ENCODE results near the gene USB1. TPM values are rescaled to one million over a fixed set of nuclear protein-coding genes. Genes with fewer than 3 reads are reported as not detected.

The USB1 gene
- total RNA-seq, 1 donor from 2014 or later, result 79.5 TPM

- no peaks in the 10 kb centered on the region for H3K9me3 Mint-ChIP-seq (ENCODE audit: unreplicated experiment)
- peaks cover 31% of the 10 kb centered on the region for H3K27me3 Mint-ChIP-seq (ENCODE audit: unreplicated experiment)
- peaks cover 42% of the 10 kb centered on the region for H3K4me1 Mint-ChIP-seq (ENCODE audit: unreplicated experiment)
- peaks cover 12% of the 10 kb centered on the region for H3K36me3 Mint-ChIP-seq (ENCODE audit: low read depth, unreplicated experiment)
- TF ChIP-seq CTCF (IDR thresholded peaks at IDR 0.05; ENCODE audit: unreplicated experiment), result no peak
- peak; percentile 49 for DNase-seq (ENCODE audit: low spot score)
- no peak overlapping the region for H3K27ac Mint-ChIP-seq (ENCODE audit: unreplicated experiment)
- peak overlapping the region; percentile 87 for H3K4me3 Mint-ChIP-seq (ENCODE audit: unreplicated experiment)
Observed at GRCh38 chr16:58026139-58026704, 25.0 kb downstream of the USB1 start.

GRCh38 chr16:58026705-58027160, 25.5 kb downstream of the USB1 start:
- peak; percentile 37 for DNase-seq (ENCODE audit: low spot score)
- H3K9me3 Mint-ChIP-seq (ENCODE audit: unreplicated experiment), result no peaks in the 10 kb centered on the region
- peaks cover 45% of the 10 kb centered on the region for H3K4me1 Mint-ChIP-seq (ENCODE audit: unreplicated experiment)
- peak overlapping the region; percentile 87 for H3K4me3 Mint-ChIP-seq (ENCODE audit: unreplicated experiment)
- peaks cover 12% of the 10 kb centered on the region for H3K36me3 Mint-ChIP-seq (ENCODE audit: low read depth, unreplicated experiment)
- peaks cover 31% of the 10 kb centered on the region for H3K27me3 Mint-ChIP-seq (ENCODE audit: unreplicated experiment)
- TF ChIP-seq CTCF (IDR thresholded peaks at IDR 0.05; ENCODE audit: unreplicated experiment), result no peak
- H3K27ac Mint-ChIP-seq (ENCODE audit: unreplicated experiment), result no peak overlapping the region

- Mint-ChIP-seq H3K4me1 (ENCODE audit: unreplicated experiment) (peaks cover 46% of the 10 kb centered on the region), H3K4me3 (ENCODE audit: unreplicated experiment) (peak overlapping the region; percentile 87), H3K9me3 (ENCODE audit: unreplicated experiment) (no peaks in the 10 kb centered on the region), H3K36me3 (ENCODE audit: low read depth, unreplicated experiment) (peaks cover 12% of the 10 kb centered on the region), H3K27ac (ENCODE audit: unreplicated experiment) (no peak overlapping the region), H3K27me3 (ENCODE audit: unreplicated experiment) (peaks cover 31% of the 10 kb centered on the region)
- no peak for DNase-seq (ENCODE audit: low spot score)
- TF ChIP-seq CTCF (IDR thresholded peaks at IDR 0.05; ENCODE audit: unreplicated experiment), result no peak
Observed at GRCh38 chr16:58027161-58027915, 26.1 kb downstream of the USB1 start.

GRCh38 chr16:58027916-58028455, 26.8 kb downstream of the USB1 start:
- no peak for DNase-seq (ENCODE audit: low spot score)
- no peak overlapping the region for H3K27ac Mint-ChIP-seq (ENCODE audit: unreplicated experiment)
- no peaks in the 10 kb centered on the region for H3K9me3 Mint-ChIP-seq (ENCODE audit: unreplicated experiment)
- H3K36me3 Mint-ChIP-seq (ENCODE audit: low read depth, unreplicated experiment), result peaks cover 12% of the 10 kb centered on the region
- TF ChIP-seq CTCF (IDR thresholded peaks at IDR 0.05; ENCODE audit: unreplicated experiment), result no peak
- peak overlapping the region; percentile 88 for H3K4me3 Mint-ChIP-seq (ENCODE audit: unreplicated experiment)
- peaks cover 27% of the 10 kb centered on the region for H3K27me3 Mint-ChIP-seq (ENCODE audit: unreplicated experiment)
- H3K4me1 Mint-ChIP-seq (ENCODE audit: unreplicated experiment), result peaks cover 39% of the 10 kb centered on the region
